GM23338 (cell line): Measurements from ENCODE around the gene RNF166. TPM values are rescaled to one million over a fixed set of nuclear protein-coding genes. Genes with fewer than 3 reads are reported as not detected.

Experiments used
- EZH2phosphoT487 ChIP-seq: fragments of 200-600 bp; sonication (generic); IDR thresholded peaks from one replicate; pipeline ENCODE4 v1.8.1; 2018; ENCODE audit warnings: antibody characterized with exemption; ENCODE audit not compliant: unreplicated experiment
- JUNB ChIP-seq: IDR thresholded peaks from one replicate; pipeline ENCODE4 v1.6.1; 2016; ENCODE audit warnings: antibody characterized with exemption; ENCODE audit not compliant: unreplicated experiment
- POLR2AphosphoS5 ChIP-seq: IDR thresholded peaks from 2 replicates; pipeline ENCODE4 v1.6.1; 2016; ENCODE audit warnings: antibody characterized with exemption, low read depth
- REST ChIP-seq: IDR thresholded peaks from one replicate; pipeline ENCODE4 v1.6.1; 2018; ENCODE audit warnings: antibody characterized with exemption; ENCODE audit not compliant: unreplicated experiment
- ZNF462 ChIP-seq: fragments of 250-450 bp; sonication (Bioruptor Pico); IDR thresholded peaks from 2 replicates; pipeline ENCODE4 v1.5.0; 2020; ENCODE audit warnings: mild to moderate bottlenecking, moderate library complexity
- polyA plus RNA-seq: library from polyadenylated mRNA; unstranded; fragments of >200 nt; fragmentation: Nextera tagmentation; extraction: Ambion mirVana; gene quantifications from 2 replicates; pipeline ENCODE4 v1.2.1, GENCODE V29; 2016
- total RNA-seq: library from RNA; depleted of rRNA; stranded (reverse); fragments of >200 nt; shearing (Covaris generic); gene quantifications from 2 replicates; pipeline ENCODE4 v1.2.3, GENCODE V29; 2014

RNF166 gene
- total and polyA plus RNA-seq, 2 experiments from 2014 or later = 24.9 to 43.4 TPM

GRCh38 chr16:88705801-88706228, 393 bp downstream of the RNF166 start (continued):
- TF ChIP-seq REST (no peak), JUNB (no peak), POLR2AphosphoS5 (no peak), ZNF462 (no peak), EZH2phosphoT487 (no peak)
